Osteocyte (in vitro differentiated cells): Measurements from ENCODE around the gene CHAT. TPM values are rescaled to one million over a fixed set of nuclear protein-coding genes. Genes with fewer than 3 reads are reported as not detected.

Experiments used
- DNase-seq: peaks from one replicate; pipeline ENCODE4 v3.0.0; 2021; ENCODE audit warnings: mixed read lengths; ENCODE audit not compliant: unreplicated experiment; ENCODE audit errors: extremely low spot score
- H3K27ac Mint-ChIP-seq: one replicate; pipeline ENCODE4 v1.8.0; 2021; ENCODE audit warnings: mild to moderate bottlenecking, mixed read lengths; ENCODE audit not compliant: unreplicated experiment
- H3K27me3 Mint-ChIP-seq: one replicate; pipeline ENCODE4 v1.8.0; 2021; ENCODE audit warnings: mixed read lengths; ENCODE audit not compliant: unreplicated experiment
- H3K36me3 Mint-ChIP-seq: one replicate; pipeline ENCODE4 v1.8.0; 2021; ENCODE audit warnings: mixed read lengths; ENCODE audit not compliant: unreplicated experiment
- H3K4me1 Mint-ChIP-seq: one replicate; pipeline ENCODE4 v1.8.0; 2021; ENCODE audit warnings: mixed read lengths; ENCODE audit not compliant: unreplicated experiment
- H3K4me3 Mint-ChIP-seq: one replicate; pipeline ENCODE4 v1.8.0; 2021; ENCODE audit warnings: mild to moderate bottlenecking, moderate library complexity, mixed read lengths; ENCODE audit not compliant: unreplicated experiment
- H3K9me3 Mint-ChIP-seq: one replicate; pipeline ENCODE4 v1.8.0; 2021; ENCODE audit warnings: mixed read lengths; ENCODE audit not compliant: unreplicated experiment
- CTCF ChIP-seq: fragments of 200-600 bp; sonication (generic); IDR thresholded peaks from 2 replicates; pipeline ENCODE4 v1.5.0; 2021; ENCODE audit warnings: antibody characterized with exemption, mild to moderate bottlenecking, moderate library complexity
- total RNA-seq: library from RNA; stranded (reverse); gene quantifications from 2 replicates; pipeline ENCODE4 v1.2.1, GENCODE V29; 2021

CHAT gene
- total RNA-seq, 1 donor from 2014 or later: not detected

- peak; percentile 57 for DNase-seq
- no peaks in the 10 kb centered on the region for H3K9me3 Mint-ChIP-seq
- no peaks in the 10 kb centered on the region for H3K36me3 Mint-ChIP-seq
- H3K27me3 Mint-ChIP-seq: no peaks in the 10 kb centered on the region
- H3K4me1 Mint-ChIP-seq: peaks cover 11% of the 10 kb centered on the region
- TF ChIP-seq CTCF: no peak
- no peak overlapping the region for H3K27ac Mint-ChIP-seq
- no peak overlapping the region for H3K4me3 Mint-ChIP-seq
Observed at GRCh38 chr10:49593998-49594397, 19.8 kb upstream of the CHAT start.

GRCh38 chr10:49594594-49594993, 19.2 kb upstream of the CHAT start:
- Mint-ChIP-seq H3K27ac (no peak overlapping the region), H3K9me3 (no peaks in the 10 kb centered on the region), H3K4me3 (no peak overlapping the region), H3K4me1 (peaks cover 11% of the 10 kb centered on the region), H3K36me3 (no peaks in the 10 kb centered on the region), H3K27me3 (no peaks in the 10 kb centered on the region)
- peak; percentile 90 for TF ChIP-seq CTCF
- peak; percentile 84 for DNase-seq

- DNase-seq: peak; percentile 69
- Mint-ChIP-seq H3K4me3 (no peak overlapping the region), H3K36me3 (no peaks in the 10 kb centered on the region)
Observed at GRCh38 chr10:49595003-49595712, 18.7 kb upstream of the CHAT start.

GRCh38 chr10:49595713-49596492, 17.9 kb upstream of the CHAT start:
- TF ChIP-seq CTCF: no peak
- Mint-ChIP-seq H3K4me1 (peaks cover 13% of the 10 kb centered on the region), H3K27me3 (no peaks in the 10 kb centered on the region), H3K9me3 (no peaks in the 10 kb centered on the region), H3K36me3 (no peaks in the 10 kb centered on the region), H3K27ac (no peak overlapping the region), H3K4me3 (no peak overlapping the region)
- DNase-seq: peak; percentile 69

More at GRCh38 chr10:49595003-49595712, 18.7 kb upstream of the CHAT start:
- Mint-ChIP-seq H3K27ac (no peak overlapping the region), H3K27me3 (no peaks in the 10 kb centered on the region), H3K4me1 (peaks cover 11% of the 10 kb centered on the region), H3K9me3 (no peaks in the 10 kb centered on the region)
- TF ChIP-seq CTCF: no peak

- Mint-ChIP-seq H3K4me1 (peaks cover 15% of the 10 kb centered on the region), H3K9me3 (no peaks in the 10 kb centered on the region), H3K27ac (no peak overlapping the region), H3K36me3 (no peaks in the 10 kb centered on the region), H3K27me3 (no peaks in the 10 kb centered on the region), H3K4me3 (no peak overlapping the region)
- TF ChIP-seq CTCF: no peak
- peak; percentile 73 for DNase-seq
Observed at GRCh38 chr10:49596493-49596809, 17.4 kb upstream of the CHAT start.
